NCI-H146 (cell line): ENCODE measurements around the gene VWCE.

ENCODE experiments used
- DNase-seq: peaks from one replicate; lab custom pipeline; 2025; lab: John Stamatoyannopoulos, UW

VWCE gene, protein sequence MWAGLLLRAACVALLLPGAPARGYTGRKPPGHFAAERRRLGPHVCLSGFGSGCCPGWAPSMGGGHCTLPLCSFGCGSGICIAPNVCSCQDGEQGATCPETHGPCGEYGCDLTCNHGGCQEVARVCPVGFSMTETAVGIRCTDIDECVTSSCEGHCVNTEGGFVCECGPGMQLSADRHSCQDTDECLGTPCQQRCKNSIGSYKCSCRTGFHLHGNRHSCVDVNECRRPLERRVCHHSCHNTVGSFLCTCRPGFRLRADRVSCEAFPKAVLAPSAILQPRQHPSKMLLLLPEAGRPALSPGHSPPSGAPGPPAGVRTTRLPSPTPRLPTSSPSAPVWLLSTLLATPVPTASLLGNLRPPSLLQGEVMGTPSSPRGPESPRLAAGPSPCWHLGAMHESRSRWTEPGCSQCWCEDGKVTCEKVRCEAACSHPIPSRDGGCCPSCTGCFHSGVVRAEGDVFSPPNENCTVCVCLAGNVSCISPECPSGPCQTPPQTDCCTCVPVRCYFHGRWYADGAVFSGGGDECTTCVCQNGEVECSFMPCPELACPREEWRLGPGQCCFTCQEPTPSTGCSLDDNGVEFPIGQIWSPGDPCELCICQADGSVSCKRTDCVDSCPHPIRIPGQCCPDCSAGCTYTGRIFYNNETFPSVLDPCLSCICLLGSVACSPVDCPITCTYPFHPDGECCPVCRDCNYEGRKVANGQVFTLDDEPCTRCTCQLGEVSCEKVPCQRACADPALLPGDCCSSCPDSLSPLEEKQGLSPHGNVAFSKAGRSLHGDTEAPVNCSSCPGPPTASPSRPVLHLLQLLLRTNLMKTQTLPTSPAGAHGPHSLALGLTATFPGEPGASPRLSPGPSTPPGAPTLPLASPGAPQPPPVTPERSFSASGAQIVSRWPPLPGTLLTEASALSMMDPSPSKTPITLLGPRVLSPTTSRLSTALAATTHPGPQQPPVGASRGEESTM

GRCh38 chr11:61294717-61295595 lies at the start of gene VWCE:
VWCE (minus strand) TSS chr11:61295316; CDS start chr11:61295037, 279 bp downstream.
- DNase-seq = peak; percentile 79

DNA sequence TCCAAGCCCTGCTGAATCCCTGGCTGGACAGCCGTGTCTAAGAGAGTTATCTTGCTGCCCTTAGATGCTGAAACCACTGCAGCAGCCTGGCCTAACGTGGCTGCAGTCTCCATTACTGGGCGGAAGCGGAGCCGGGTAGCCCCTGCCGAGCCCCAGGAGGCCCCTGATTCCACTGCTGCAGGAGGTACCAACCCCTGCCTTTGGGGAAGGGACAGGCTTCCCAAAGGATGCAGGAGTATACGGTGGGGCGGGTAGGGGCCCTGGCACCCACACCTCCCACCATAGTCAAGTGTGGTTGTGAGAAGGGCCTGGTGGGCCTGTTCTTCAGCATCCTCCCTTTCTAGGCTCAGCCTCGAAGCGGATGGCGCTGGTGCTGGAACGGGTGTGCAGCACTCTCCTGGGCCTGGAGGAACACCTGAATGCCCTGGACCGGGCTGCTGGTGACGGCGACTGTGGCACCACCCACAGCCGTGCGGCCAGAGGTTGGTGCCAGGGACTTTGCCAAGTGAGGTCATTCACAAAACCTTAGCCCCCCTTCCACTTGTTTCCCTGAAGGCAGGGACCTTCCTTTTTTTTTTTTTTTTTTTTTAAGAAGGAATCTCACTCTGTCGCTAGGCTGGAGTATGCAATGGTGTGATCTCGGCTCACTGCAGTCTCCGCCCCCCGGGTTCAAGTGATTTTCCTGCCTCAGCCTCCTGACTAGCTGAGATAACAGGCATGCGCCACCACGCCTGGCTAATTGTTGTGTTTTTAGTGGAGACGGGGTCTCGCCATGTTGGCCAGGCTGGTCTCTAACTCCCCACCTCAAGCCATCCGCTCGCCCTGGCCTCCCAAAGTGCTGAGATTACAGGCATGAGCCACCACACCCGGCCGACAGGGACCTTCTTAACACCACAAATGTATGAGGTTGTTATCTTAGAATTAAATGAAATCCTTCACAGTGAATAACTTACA lies 49.0 kb upstream of the VWCE start:
- DNase-seq = no peak

DNA sequence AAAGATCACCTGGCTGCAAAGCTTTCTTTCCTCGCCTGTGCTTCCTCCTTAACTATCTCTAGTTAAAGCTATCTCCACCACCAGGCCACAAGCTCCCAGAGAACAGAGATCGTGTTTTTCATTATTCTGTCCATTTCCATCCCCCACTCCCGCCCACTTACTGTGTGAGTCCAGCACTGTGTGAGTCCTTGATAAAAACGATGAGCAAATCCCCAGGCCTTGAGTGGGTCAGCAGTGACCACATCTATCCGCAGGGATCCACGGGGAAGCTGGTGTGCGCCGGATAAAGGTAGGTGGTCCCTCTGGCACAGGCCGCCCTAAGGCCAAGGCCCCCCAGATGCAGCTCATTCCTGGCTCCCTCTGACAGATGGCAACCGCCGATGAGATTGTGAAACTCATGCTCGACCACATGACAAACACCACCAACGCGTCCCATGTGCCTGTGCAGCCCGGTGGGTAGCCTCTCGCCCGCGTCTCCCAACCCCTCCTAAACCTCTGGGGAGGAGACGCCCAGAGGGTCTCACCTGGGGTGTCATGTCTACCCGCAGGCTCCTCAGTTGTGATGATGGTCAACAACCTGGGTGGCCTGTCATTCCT lies 47.2 kb upstream of the VWCE start:
- DNase-seq = no peak

- no peak for DNase-seq
Measured at GRCh38 chr11:61341706-61342105, 46.6 kb upstream of the VWCE start.

DNA sequence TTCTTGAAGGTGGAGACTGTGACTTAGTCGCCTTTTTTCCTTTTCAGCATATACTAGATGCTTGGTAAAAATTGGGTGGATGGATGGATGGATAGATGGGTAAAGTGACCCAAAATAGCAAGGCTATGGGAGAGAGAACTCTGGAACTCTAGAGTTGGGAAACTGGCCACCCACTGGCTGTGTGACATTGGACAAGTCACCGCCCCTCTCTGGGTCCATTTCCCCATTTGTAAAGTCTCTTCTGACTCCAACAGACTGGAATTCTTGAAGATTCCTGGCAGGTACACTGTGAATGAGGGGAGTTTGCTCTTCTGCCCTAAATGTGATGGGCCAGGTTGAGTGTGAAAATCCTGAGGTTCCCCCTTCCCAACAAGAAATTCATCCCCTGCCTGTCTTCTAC lies 45.9 kb upstream of the VWCE start:
- no peak for DNase-seq

DNA sequence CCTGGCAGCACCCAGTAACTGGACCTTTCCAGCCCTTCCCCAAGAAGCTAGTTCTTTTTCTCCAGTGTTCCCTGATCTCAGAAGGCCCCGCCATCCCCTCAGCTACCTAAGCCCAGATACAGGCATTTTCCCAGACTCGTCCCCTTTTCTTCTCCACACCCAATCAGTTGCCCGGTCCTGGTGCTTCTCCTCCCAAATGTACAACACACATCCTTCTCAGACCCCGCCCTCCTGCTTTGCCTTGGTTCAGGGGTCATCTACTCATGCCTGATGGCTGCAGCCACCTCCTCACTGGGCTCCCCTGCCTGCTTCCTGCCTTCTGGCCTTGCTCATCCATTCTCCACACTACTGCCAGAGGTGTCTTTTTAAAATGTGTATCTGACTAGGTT lies 44.4 kb upstream of the VWCE start:
- no peak for DNase-seq

DNA sequence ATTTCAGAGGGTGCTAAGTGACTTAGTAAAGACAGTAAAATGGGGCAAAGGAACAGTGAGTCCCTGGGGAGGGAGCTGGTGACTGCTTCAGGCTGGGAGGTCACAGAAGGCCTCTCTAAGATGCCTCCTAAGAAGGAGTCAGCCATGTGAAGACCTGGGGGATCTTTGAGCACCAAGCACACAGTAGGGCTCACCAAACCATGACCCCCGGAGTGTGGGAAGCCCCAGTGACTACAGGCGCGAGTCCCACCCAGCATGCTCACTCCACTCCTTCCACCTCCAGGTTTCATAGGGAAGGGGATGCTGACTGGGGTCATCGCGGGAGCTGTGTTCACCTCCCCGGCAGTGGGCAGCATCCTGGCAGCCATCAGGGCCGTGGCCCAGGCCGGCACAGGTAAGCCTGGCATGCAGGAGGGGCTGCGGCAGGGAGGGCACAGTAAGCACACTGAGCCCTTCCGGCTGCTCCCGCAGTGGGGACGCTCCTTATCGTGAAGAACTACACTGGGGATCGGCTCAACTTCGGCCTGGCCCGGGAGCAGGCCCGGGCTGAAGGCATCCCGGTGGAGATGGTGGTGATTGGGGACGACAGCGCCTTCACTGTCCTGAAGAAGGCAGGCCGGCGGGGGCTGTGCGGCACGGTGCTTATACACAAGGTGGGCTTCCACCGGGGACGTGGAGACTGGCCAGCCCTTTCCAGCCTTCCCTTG lies 43.8 kb upstream of the VWCE start:
- DNase-seq = no peak

DNA sequence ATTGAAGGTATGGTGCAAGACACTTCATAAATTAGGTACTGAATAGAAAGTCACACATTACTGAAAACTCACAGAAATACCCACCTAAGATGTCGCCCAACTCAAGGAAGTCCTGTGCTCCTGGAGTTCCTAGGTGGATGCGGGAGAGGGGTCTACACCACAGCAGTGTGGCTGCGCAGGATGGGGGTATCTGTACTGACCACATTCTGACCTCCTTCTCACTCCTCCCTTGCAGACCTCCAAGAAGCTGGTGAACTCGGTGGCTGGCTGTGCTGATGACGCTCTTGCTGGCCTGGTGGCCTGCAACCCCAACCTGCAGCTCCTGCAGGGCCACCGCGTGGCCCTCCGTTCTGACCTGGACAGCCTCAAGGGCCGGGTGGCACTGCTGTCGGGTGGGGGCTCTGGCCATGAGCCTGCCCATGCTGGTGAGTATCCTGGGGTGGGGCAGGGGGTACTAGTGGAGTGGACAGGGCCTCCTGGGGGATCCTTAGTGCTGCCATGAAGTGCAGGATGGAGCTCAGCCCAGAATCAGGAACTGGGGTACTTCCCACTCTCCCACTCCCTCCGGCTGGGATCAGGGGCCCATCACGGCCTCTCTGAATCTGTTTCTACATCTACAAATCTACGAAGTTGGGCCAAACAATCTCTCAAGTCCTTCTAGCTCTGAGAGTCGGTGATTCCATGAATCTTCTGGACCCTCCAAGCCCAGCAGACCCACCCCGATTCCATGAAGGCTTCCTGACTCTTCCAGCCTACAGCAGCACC lies 42.8 kb upstream of the VWCE start:
- no peak for DNase-seq

- DNase-seq = peak; percentile 78
Measured at GRCh38 chr11:61336171-61336935, 41.2 kb upstream of the VWCE start.

DNA sequence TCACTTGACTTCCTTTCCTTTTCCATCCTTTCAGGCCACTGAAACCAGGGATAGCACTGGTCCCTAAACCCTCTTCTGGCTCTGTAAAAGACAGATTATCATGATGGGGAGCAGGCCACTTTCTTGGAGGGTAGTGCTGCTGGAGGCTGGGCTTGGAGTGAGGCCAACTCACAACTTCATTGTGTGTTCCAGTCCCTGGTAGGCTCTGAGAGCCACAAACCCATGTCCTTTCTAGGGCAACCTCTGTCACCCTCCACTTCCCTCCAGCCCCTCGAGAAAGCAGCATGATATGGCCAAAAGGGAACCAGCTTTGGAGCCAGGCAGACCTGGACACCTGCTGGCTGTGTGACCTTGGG lies 40.2 kb upstream of the VWCE start:
- no peak for DNase-seq

- no peak for DNase-seq
Measured at GRCh38 chr11:61334434-61335354, 39.6 kb upstream of the VWCE start.

DNA sequence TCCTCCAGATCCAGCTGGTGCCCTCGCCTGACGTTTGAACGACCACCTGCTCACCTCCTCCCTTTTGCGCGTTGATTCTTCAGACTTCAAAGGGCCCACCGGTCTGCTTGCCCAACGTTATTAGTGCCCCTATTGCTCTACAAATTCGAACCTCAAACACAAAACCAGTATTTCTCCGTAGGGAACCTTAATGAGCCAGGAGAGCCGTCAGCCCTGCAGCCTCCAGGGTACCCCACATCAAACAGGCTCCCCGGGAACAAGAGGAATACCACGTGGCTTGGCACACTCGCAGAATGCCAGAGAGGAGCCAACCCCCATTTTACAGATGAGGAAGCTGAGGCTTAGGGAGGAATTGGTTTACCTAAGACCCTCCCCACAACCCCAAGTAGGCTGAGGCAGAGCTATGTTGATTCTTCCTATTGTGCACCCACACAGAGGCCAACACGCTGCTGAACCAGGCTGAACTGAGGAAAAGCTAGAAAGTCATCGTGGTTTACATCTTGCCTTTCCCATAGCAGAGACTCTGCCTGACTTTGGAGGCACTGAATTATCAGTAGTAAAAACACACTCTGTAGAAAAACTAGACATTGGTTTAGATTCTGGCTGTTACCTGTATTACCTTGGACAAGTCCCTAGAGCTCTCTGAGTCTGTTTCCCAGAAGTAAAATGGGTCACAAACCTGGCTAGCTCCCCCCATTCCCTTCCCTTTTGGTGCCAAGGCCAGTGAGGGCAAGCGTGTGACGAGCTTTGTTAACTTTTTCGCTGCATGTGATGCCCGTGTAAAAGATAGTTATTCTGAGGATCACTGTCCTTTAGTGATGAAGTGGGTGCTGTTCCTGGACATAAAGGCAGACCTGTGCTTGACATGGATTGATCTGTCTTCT lies 38.7 kb upstream of the VWCE start:
- DNase-seq = no peak

GRCh38 chr11:61332797-61333549 lies 37.9 kb upstream of the VWCE start, which contains the start of the genes DDB1 and TKFC:
DDB1 (minus strand) TSS chr11:61333105; CDS start chr11:61332968, 137 bp downstream.
TKFC (plus strand) TSS chr11:61333228; CDS start chr11:61334729, 1,501 bp downstream.
- peak; percentile 96 for DNase-seq

GRCh38 chr11:61332281-61332796 lies 37.2 kb upstream of the VWCE start:
- DNase-seq = peak; percentile 34

- DNase-seq = no peak
Measured at GRCh38 chr11:61331651-61332050, 36.5 kb upstream of the VWCE start.
